GM10248 (cell line): ENCODE data around the gene PCBP1.

Experiments
- CTCF ChIA-PET: fragments of 300-600 bp; sonication (Branson Sonifier 250); formaldehyde crosslinking; extraction: SDS; loops from one replicate; lab custom pipeline; 2021; ENCODE audit warnings: antibody characterized with exemption; lab: Yijun Ruan, JAX
- POLR2A ChIA-PET: fragments of 350-650 bp; sonication (Branson Sonifier 250); formaldehyde crosslinking; extraction: SDS; loops from one replicate; lab custom pipeline; 2020; ENCODE audit warnings: antibody characterized with exemption; lab: Yijun Ruan, JAX
- DNase-seq: peaks from one replicate; pipeline ENCODE4 v3.0.0; 2012; ENCODE audit errors: extremely low spot score
- TF ChIP-seq, protein P1 (sequence below): IDR thresholded peaks from 2 replicates; pipeline ENCODE4 v1.5.1; 2012; ENCODE audit warnings: mild to moderate bottlenecking, low read depth; ENCODE audit errors: extremely low read depth, missing control alignments, control extremely low read depth

The PCBP1 gene

DNA sequence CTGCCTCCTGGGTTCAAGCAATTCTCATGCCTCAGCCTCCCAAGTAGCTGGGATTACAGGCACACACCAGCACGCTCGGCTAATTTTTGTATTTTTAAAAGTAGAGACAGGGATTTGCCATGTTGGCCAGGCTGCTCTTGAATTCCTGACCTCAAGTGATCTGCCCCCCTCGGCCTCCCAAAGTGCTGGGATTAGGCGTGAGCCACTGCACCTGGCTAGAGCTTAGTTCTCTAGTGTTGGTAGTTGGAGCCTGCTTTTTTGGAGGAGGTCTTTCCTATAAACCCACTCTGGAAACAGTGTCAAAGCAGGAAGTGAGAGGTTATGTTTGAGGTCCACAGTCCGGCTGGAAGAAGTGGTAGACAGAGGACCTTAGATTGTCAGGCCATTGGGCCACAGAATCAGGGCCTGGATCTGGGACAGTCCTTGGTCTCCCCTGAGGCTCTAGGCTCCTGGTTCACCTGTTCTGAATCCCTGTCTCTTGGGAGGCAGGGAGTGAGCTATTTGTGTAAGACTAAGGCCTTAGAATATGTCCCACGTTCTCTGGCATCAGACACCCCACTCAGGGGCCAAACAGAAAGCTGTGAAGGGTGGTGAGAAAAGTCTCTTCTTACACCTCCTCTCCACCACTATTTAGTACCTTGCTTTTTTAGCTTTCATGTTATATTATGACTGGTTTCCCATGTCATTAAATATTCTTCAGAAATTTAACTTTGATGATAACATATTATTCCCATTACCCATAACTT is 34.5 kb downstream of the PCBP1 start:
- ChIA-PET CTCF (interaction anchor here (0.7 to 2.5 kb wide), 13 partner anchors 9 to 210 kb away, joined by 3 to 16 read pairs (median 4); no protein-coding TSS in a partner anchor), POLR2A (interaction anchor here (0.6 to 2.0 kb wide), 7 partner anchors 11 to 305 kb away, joined by 3 to 11 read pairs (median 3); partner anchors contain the start of gene MXD1)
- no peak for DNase-seq
- TF ChIP-seq, protein P1, sequence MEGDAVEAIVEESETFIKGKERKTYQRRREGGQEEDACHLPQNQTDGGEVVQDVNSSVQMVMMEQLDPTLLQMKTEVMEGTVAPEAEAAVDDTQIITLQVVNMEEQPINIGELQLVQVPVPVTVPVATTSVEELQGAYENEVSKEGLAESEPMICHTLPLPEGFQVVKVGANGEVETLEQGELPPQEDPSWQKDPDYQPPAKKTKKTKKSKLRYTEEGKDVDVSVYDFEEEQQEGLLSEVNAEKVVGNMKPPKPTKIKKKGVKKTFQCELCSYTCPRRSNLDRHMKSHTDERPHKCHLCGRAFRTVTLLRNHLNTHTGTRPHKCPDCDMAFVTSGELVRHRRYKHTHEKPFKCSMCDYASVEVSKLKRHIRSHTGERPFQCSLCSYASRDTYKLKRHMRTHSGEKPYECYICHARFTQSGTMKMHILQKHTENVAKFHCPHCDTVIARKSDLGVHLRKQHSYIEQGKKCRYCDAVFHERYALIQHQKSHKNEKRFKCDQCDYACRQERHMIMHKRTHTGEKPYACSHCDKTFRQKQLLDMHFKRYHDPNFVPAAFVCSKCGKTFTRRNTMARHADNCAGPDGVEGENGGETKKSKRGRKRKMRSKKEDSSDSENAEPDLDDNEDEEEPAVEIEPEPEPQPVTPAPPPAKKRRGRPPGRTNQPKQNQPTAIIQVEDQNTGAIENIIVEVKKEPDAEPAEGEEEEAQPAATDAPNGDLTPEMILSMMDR: no peak

GRCh38 chr2:70122470-70122869 is 35.2 kb downstream of the PCBP1 start:
- no peak for DNase-seq
- TF ChIP-seq, protein P1: no peak
- ChIA-PET POLR2A (interaction anchor here (0.7 to 2.0 kb wide), 4 partner anchors 10 to 39 kb away, joined by 3 to 11 read pairs (median 5); no protein-coding TSS in a partner anchor), CTCF (interaction anchor here (0.8 to 2.5 kb wide), 11 partner anchors 9 to 211 kb away, joined by 3 to 16 read pairs (median 4); no protein-coding TSS in a partner anchor)

DNA sequence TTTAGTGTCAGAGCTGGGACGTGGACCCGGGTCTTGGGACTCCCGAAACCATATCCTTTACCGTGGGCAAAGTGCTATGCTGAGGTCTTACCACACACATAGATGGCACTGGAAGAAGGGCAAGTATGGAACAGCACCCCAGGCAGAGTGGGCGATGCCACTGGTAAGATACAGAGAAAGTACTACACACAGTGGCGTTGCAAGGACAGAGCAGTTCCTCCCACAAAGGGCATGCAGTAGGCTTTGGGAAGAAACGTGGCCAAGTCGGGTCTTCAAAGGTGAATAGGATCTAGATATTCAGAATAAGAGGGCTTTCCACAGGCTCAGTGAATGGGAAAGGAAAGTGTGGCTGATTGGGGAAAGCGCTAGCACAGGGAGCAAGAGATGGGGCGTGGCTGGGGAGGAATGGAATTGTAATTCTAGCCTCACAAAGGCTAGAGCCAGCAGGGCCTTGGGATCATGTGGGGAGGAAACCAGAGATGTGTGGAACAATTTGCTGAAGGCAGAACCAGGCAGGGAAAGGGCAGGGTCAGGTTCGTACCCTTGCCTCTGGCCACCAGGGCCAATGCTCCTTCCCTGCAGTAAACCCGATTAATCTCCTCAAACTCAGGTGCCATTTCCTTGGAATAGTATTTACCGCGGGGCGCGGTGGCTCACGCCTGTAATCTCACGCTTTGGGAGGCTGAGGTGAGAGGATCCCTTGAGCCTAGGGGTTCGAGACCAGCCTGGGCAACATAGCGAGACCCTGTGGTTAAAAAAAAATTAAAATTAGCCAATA is 36.0 kb downstream of the PCBP1 start:
- DNase-seq: no peak
- CTCF ChIA-PET: interaction anchor here (0.5 to 2.5 kb wide), 6 partner anchors 10 to 1172 kb away, joined by 3 to 16 read pairs (median 6); no protein-coding TSS in a partner anchor

DNA sequence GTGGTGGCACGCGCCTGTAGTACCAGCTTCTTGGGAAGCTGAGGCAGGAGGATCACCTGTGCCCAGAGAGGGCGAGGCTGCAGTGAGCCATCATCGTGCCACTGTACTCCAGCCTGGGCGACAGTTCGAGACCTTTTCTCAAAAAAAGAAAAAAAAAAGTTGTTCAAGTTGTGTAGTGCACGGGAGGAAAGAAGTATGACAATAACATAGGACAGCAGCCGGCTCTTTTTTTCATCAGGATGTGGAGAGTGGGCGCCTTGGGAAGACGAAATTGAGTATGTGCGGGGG is 36.5 kb downstream of the PCBP1 start:
- TF ChIP-seq, protein P1: no peak
- no peak for DNase-seq
- POLR2A ChIA-PET: interaction anchor here (0.6 to 1.2 kb wide), 3 partner anchors 8 to 16 kb away, joined by 3 to 6 read pairs (median 4); no protein-coding TSS in a partner anchor
- CTCF ChIA-PET: interaction anchor here (0.5 to 3.1 kb wide), 9 partner anchors 8 to 1172 kb away, joined by 3 to 16 read pairs (median 4); partner anchors contain the start of gene MXD1

More for the DNA sequence above, 36.0 kb downstream of the PCBP1 start:
- TF ChIP-seq, protein P1: no peak
- POLR2A ChIA-PET: interaction anchor here (0.6 to 1.4 kb wide), 2 partner anchors 13 to 39 kb away, joined by 3 read pairs; no protein-coding TSS in a partner anchor

GRCh38 chr2:70124983-70125480 is 37.8 kb downstream of the PCBP1 start:
- ChIA-PET POLR2A (interaction anchor here (0.6 to 1.5 kb wide), 7 partner anchors 9 to 75 kb away, joined by 3 to 4 read pairs (median 3); no protein-coding TSS in a partner anchor), CTCF (interaction anchor here (1.1 to 3.2 kb wide), 9 partner anchors 8 to 400 kb away, joined by 3 to 16 read pairs (median 8); partner anchors contain the start of gene MXD1)
- DNase-seq: peak; percentile 46
- TF ChIP-seq, protein P1: no peak
